Fibroblast of lung (primary cell): ENCODE data around the gene CARMIL1.

Experiments used
- CTCF ChIP-seq, 2 donors: IDR thresholded peaks in 1 of 2; conservative IDR thresholded peaks in 1 of 2; 1 replicate in 1 of 2; 2 replicates in 1 of 2; pipeline ENCODE4 v1.5.1; 2011 to 2012; ENCODE audit warnings: low read length in 2 of 2, control low read depth in 1 of 2, inconsistent platforms in 1 of 2, low read depth in 1 of 2, mild to moderate bottlenecking in 1 of 2
- EZH2 ChIP-seq: IDR thresholded peaks from 2 replicates; pipeline ENCODE4 v1.5.1; 2012; ENCODE audit warnings: low read length, control low read depth, mild to moderate bottlenecking; ENCODE audit errors: missing control alignments

- TF ChIP-seq CTCF (conservative IDR thresholded peaks at IDR 0.05 in 1 of 2, IDR thresholded peaks at IDR 0.05 in 1 of 2; ENCODE audit: low read depth in 1 of 2, low read length in 2 of 2) (no peak), EZH2 (no peak)
Observed at GRCh38 chr6:25503686-25504085, 224.5 kb downstream of the CARMIL1 start.
